ENCODE measurements around the gene NPEPL1.

NPEPL1 gene

GRCh38 chr20:58685988-58686387, 6.6 kb upstream of the NPEPL1 start:
- no peak for DNase-seq

GRCh38 chr20:58688414-58688813, 4.2 kb upstream of the NPEPL1 start:
- no peak for DNase-seq

- DNase-seq = no peak
These were observed 3.8 kb upstream of the NPEPL1 start for GRCh38 chr20:58688840-58689239.

GRCh38 chr20:58690396-58691135, 2.0 kb upstream of the NPEPL1 start:
- DNase-seq = peak; percentile 43

GRCh38 chr20:58691773-58692578, 624 bp upstream of the NPEPL1 start:
- peak; percentile 89 for DNase-seq

GRCh38 chr20:58693226-58694006, 816 bp downstream of the NPEPL1 start:
- no peak for DNase-seq

- no peak for DNase-seq
These were observed 1.9 kb downstream of the NPEPL1 start for GRCh38 chr20:58694241-58695083.

GRCh38 chr20:58695084-58695722, 2.6 kb downstream of the NPEPL1 start:
- no peak for DNase-seq

- DNase-seq = no peak
These were observed 3.3 kb downstream of the NPEPL1 start for GRCh38 chr20:58695895-58696375.

GRCh38 chr20:58696411-58696961, 3.9 kb downstream of the NPEPL1 start:
- no peak for DNase-seq

- DNase-seq = no peak
These were observed 4.7 kb downstream of the NPEPL1 start for GRCh38 chr20:58697201-58697866.

- no peak for DNase-seq
These were observed 5.5 kb downstream of the NPEPL1 start for GRCh38 chr20:58697867-58698703.

- no peak for DNase-seq
These were observed 6.4 kb downstream of the NPEPL1 start for GRCh38 chr20:58698741-58699622.

GRCh38 chr20:58699623-58700107, 7.1 kb downstream of the NPEPL1 start:
- DNase-seq = no peak

GRCh38 chr20:58700121-58700821, 7.7 kb downstream of the NPEPL1 start:
- no peak for DNase-seq

- DNase-seq = no peak
These were observed 8.2 kb downstream of the NPEPL1 start for GRCh38 chr20:58700823-58701222.

GRCh38 chr20:58701431-58702160, 9.0 kb downstream of the NPEPL1 start:
- no peak for DNase-seq

All from suppressor macrophage treated with lipopolysaccharide for 4 hours (primary cell).